Loucy (cell line): ENCODE measurements around the gene PDRG1.
A peak's percentile ranks its signal among the peaks of the same experiment; 100 is the strongest.

ENCODE experiments used
- H2AFZ ChIP-seq: fragments of 200-600 bp; sonication (generic); 2 replicates; pipeline ENCODE4 v1.6.0; 2016; ENCODE audit warnings: antibody characterized with exemption, mild to moderate bottlenecking, low read length, moderate library complexity
- H3F3A ChIP-seq: fragments of 200-600 bp; 2 replicates; pipeline ENCODE4 v1.6.0; 2016; ENCODE audit warnings: antibody characterized with exemption, low read depth, mild to moderate bottlenecking
- H3K27me3 ChIP-seq: fragments of 200-600 bp; sonication (generic); 2 replicates; pipeline ENCODE4 v1.6.1; 2014; ENCODE audit warnings: low read length, mild to moderate bottlenecking; ENCODE audit not compliant: insufficient read depth, poor library complexity, severe bottlenecking
- H3K36me3 ChIP-seq: fragments of 200-600 bp; sonication (generic); 2 replicates; pipeline ENCODE4 v1.6.1; 2016; ENCODE audit warnings: low read length; ENCODE audit not compliant: insufficient read depth
- H3K4me1 ChIP-seq: fragments of 200-600 bp; sonication (generic); 2 replicates; pipeline ENCODE4 v1.5.1; 2014; ENCODE audit warnings: low read length, mild to moderate bottlenecking; ENCODE audit not compliant: insufficient read depth, poor library complexity, severe bottlenecking
- H3K4me2 ChIP-seq: fragments of 200-600 bp; sonication (generic); 2 replicates; pipeline ENCODE4 v1.6.0; 2014; ENCODE audit warnings: antibody characterized with exemption, low read length, low read depth, mild to moderate bottlenecking; ENCODE audit not compliant: poor library complexity, severe bottlenecking
- H3K4me3 ChIP-seq: fragments of 200-600 bp; sonication (generic); 2 replicates; pipeline ENCODE4 v1.5.1; 2014; ENCODE audit warnings: low read length, mild to moderate bottlenecking, mixed read lengths; ENCODE audit not compliant: poor library complexity, severe bottlenecking
- H3K79me2 ChIP-seq: fragments of 200-600 bp; sonication (generic); 2 replicates; pipeline ENCODE4 v1.6.1; 2014; ENCODE audit warnings: low read length; ENCODE audit not compliant: insufficient read depth
- H3K9ac ChIP-seq: fragments of 200-600 bp; sonication (generic); 2 replicates; pipeline ENCODE4 v1.6.0; 2014; ENCODE audit warnings: mild to moderate bottlenecking, low read depth, low read length, moderate library complexity; ENCODE audit not compliant: poor library complexity, severe bottlenecking
- H3K9me2 ChIP-seq: fragments of 200-600 bp; sonication (generic); replicated peaks from 2 replicates; pipeline ENCODE4 v1.6.1; 2016; ENCODE audit warnings: low read depth, low read length, mixed read lengths
- H3K9me3 ChIP-seq: fragments of 200-600 bp; sonication (generic); 2 replicates; pipeline ENCODE4 v1.6.1; 2014; ENCODE audit warnings: mild to moderate bottlenecking, antibody characterized with exemption, low read length, low read depth; ENCODE audit not compliant: insufficient read depth
- H4K20me1 ChIP-seq: fragments of 200-600 bp; sonication (generic); 2 replicates; pipeline ENCODE4 v1.6.0; 2014; ENCODE audit warnings: antibody characterized with exemption, low read length, mild to moderate bottlenecking; ENCODE audit not compliant: insufficient read depth, poor library complexity, severe bottlenecking
- EZH2phosphoT487 ChIP-seq: fragments of 200-600 bp; IDR thresholded peaks from 2 replicates; pipeline ENCODE4 v1.6.1; 2018; ENCODE audit warnings: antibody characterized with exemption, mild to moderate bottlenecking, moderate library complexity, borderline replicate concordance
- TF ChIP-seq, protein P1 (sequence below): fragments of 200-600 bp; sonication (generic); conservative IDR thresholded peaks from 2 replicates; pipeline ENCODE4 v1.5.1; 2014; ENCODE audit warnings: mild to moderate bottlenecking, antibody characterized with exemption, low read length

Gene PDRG1

DNA sequence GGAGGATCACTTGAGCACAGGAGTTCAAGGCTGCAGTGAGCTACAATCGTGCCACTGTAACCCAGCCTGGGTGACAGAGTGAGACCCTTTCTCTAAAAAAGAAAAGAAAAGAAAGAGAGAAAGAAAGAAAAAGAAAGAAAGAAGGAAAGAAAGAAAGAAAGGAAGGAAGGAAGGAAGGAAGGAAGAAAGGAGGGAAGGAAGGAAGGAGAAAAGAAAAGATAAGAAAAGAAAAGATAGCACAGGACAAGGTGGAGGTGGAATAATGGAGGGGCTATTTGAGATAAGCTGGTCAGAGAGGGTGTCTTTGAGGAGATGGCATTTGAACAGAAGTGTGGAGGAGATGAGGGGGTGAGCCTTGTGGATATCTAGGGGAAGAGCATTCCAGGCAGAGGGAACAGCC is 2.7 kb upstream of the PDRG1 start:
- Histone ChIP-seq H3K9me2 (no peaks in the 10 kb centered on the region), H3K9ac (no peak overlapping the region), H3K9me3 (no peaks in the 10 kb centered on the region), H3K4me3 (no peak overlapping the region), H2AFZ (no peak overlapping the region), H3K79me2 (peaks cover 23% of the 10 kb centered on the region), H3K36me3 (no peaks in the 10 kb centered on the region; the same call in 1 of the 2 replicates), H3F3A (no peaks in the 10 kb centered on the region), H3K4me2 (no peak overlapping the region), H3K27me3 (no peaks in the 10 kb centered on the region), H4K20me1 (peaks cover 20% of the 10 kb centered on the region), H3K4me1 (peaks cover 27% of the 10 kb centered on the region)
- TF ChIP-seq EZH2phosphoT487, result no peak
- TF ChIP-seq, protein P1, sequence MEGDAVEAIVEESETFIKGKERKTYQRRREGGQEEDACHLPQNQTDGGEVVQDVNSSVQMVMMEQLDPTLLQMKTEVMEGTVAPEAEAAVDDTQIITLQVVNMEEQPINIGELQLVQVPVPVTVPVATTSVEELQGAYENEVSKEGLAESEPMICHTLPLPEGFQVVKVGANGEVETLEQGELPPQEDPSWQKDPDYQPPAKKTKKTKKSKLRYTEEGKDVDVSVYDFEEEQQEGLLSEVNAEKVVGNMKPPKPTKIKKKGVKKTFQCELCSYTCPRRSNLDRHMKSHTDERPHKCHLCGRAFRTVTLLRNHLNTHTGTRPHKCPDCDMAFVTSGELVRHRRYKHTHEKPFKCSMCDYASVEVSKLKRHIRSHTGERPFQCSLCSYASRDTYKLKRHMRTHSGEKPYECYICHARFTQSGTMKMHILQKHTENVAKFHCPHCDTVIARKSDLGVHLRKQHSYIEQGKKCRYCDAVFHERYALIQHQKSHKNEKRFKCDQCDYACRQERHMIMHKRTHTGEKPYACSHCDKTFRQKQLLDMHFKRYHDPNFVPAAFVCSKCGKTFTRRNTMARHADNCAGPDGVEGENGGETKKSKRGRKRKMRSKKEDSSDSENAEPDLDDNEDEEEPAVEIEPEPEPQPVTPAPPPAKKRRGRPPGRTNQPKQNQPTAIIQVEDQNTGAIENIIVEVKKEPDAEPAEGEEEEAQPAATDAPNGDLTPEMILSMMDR, result no peak

DNA sequence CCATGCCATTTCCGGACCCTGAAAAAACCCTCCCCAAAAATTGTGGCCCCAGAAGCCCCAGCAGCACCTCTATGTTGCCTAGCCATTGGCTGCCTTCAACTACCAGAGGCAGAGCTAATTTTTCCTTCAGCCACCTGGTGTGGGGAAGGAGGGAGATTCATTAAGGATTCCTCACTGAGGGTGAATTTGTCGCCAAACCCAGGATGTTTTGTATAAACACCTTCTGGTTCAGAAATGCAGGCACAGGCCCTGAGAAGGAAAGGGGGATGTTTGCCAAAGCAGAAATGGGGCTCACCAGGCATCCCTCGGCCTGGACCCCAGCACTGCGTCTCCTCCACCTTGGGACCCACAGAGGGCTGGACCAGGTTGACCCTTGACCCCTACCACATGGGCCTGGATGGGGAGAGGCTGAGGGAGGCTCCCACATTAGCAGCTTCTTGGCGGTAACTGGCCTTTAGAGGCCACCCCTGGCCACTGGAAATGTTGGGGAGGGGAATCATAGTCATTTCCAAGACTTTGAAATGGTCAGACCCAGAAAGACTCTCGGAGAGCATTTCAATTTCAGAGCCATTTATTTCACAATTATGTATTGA is 1.8 kb upstream of the PDRG1 start:
- Histone ChIP-seq H3K9ac (no peak overlapping the region), H3K9me3 (no peaks in the 10 kb centered on the region), H4K20me1 (peaks cover 21% of the 10 kb centered on the region), H3K27me3 (no peaks in the 10 kb centered on the region), H3K9me2 (no peaks in the 10 kb centered on the region), H3K4me1 (peaks cover 27% of the 10 kb centered on the region), H2AFZ (no peak overlapping the region), H3K4me3 (no peak overlapping the region), H3K36me3 (peaks cover 4% of the 10 kb centered on the region; the same call in 1 of the 2 replicates), H3K4me2 (no peak overlapping the region), H3K79me2 (peaks cover 31% of the 10 kb centered on the region), H3F3A (no peaks in the 10 kb centered on the region)
- TF ChIP-seq, protein P1, result no peak
- TF ChIP-seq EZH2phosphoT487, result no peak

DNA sequence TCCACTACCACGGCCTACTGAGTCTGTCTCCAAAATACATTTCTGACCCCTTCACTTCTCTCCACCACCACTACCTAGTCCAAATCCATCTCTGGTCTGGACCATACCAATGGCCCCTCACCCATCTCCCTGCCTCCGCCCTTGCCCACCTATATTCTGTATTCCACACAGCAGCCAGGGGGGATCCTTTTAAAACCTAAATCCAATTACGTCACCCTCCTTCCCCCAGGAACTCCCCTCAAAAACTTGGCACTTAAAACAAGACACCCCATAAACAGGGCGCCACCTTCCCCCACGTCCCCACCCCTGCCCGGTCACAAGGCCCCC is 680 bp downstream of the PDRG1 start:
- Histone ChIP-seq H3K4me2 (peak overlapping the region; percentile 94), H3K36me3 (peaks cover 29% of the 10 kb centered on the region), H3K9ac (peak overlapping the region; percentile 97), H3K4me1 (peaks cover 21% of the 10 kb centered on the region), H2AFZ (peak overlapping the region; percentile 87; the same call in 1 of the 2 replicates), H4K20me1 (peaks cover 31% of the 10 kb centered on the region), H3K4me3 (peak overlapping the region; percentile 95), H3K9me2 (no peaks in the 10 kb centered on the region), H3F3A (no peaks in the 10 kb centered on the region), H3K79me2 (peaks cover 50% of the 10 kb centered on the region), H3K9me3 (peaks cover 4% of the 10 kb centered on the region; the same call in 1 of the 2 replicates), H3K27me3 (no peaks in the 10 kb centered on the region)
- TF ChIP-seq, protein P1, result no peak
